Measurements from ENCODE around the gene TRIM15. TPM values are rescaled to one million over a fixed set of nuclear protein-coding genes. Genes with fewer than 3 reads are reported as not detected.

The TRIM15 gene
- total RNA-seq, 3 donors from 2014 or later (not counting 1 experiment from before 2014, with no cell fraction given), result not detected

DNA sequence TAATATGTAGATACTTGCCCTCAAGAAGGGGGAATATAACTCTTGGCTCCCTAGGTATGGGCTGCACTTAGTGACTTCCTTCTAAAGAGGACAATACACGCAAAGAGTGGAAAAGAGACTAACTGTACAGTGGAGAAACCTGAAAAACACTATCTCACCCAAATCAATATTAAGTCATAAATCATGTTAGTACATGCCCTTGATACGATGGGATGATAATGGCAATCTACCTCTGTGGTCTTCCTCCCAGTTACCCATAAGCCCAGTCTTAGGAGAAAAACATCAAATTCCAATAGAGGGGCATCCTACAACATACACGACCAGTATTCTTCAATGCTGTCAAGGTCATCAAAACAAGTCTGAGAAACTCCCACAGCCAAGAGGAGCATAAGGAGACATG, 48.6 kb downstream of the TRIM15 start:
- peaks cover 25% of the 10 kb centered on the region for H3K4me1 ChIP-seq (ENCODE audit: control insufficient read depth, insufficient read depth, low read length)
- Mint-ChIP-seq H3K4me1 (peaks cover 73 to 83% of the 10 kb centered on the region in 2 donors), H3K27me3 (ENCODE audit: low read depth in 2 of 2) (no peaks in the 10 kb centered on the region), H3K27ac (peak overlapping the region; percentile 99 to 100), H3K4me3 (peak overlapping the region; percentile 97), H3K36me3 (no peaks in the 10 kb centered on the region), H3K9me3 (no peaks in the 10 kb centered on the region)
- no peaks in the 10 kb centered on the region for H3K9me3 ChIP-seq (ENCODE audit: control insufficient read depth, insufficient read depth, low read length)
- WGBS (ENCODE audit: insufficient coverage), result 58% methylated on average over 3 of the region's 3 CpGs
- no peaks in the 10 kb centered on the region for H3K27me3 ChIP-seq (ENCODE audit: control insufficient read depth, insufficient read depth, low read length)
- H3K27ac ChIP-seq (ENCODE audit: low read length), result no peak overlapping the region
- ATAC-seq (no peak), DNase-seq (no peak)
- intact Hi-C loops (cut with micrococcal nuclease), result loop anchor here (5.0 kb wide), 1 partner anchor 145 kb away; the partner anchor contains the start of gene PPP1R11
- no peak overlapping the region for H3K4me3 ChIP-seq (ENCODE audit: low read length)
- TF ChIP-seq, protein P1, sequence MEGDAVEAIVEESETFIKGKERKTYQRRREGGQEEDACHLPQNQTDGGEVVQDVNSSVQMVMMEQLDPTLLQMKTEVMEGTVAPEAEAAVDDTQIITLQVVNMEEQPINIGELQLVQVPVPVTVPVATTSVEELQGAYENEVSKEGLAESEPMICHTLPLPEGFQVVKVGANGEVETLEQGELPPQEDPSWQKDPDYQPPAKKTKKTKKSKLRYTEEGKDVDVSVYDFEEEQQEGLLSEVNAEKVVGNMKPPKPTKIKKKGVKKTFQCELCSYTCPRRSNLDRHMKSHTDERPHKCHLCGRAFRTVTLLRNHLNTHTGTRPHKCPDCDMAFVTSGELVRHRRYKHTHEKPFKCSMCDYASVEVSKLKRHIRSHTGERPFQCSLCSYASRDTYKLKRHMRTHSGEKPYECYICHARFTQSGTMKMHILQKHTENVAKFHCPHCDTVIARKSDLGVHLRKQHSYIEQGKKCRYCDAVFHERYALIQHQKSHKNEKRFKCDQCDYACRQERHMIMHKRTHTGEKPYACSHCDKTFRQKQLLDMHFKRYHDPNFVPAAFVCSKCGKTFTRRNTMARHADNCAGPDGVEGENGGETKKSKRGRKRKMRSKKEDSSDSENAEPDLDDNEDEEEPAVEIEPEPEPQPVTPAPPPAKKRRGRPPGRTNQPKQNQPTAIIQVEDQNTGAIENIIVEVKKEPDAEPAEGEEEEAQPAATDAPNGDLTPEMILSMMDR (IDR thresholded peaks at IDR 0.05), result no peak
- peaks cover 4% of the 10 kb centered on the region for H3K36me3 ChIP-seq (ENCODE audit: control insufficient read depth, insufficient read depth, low read length)

DNA sequence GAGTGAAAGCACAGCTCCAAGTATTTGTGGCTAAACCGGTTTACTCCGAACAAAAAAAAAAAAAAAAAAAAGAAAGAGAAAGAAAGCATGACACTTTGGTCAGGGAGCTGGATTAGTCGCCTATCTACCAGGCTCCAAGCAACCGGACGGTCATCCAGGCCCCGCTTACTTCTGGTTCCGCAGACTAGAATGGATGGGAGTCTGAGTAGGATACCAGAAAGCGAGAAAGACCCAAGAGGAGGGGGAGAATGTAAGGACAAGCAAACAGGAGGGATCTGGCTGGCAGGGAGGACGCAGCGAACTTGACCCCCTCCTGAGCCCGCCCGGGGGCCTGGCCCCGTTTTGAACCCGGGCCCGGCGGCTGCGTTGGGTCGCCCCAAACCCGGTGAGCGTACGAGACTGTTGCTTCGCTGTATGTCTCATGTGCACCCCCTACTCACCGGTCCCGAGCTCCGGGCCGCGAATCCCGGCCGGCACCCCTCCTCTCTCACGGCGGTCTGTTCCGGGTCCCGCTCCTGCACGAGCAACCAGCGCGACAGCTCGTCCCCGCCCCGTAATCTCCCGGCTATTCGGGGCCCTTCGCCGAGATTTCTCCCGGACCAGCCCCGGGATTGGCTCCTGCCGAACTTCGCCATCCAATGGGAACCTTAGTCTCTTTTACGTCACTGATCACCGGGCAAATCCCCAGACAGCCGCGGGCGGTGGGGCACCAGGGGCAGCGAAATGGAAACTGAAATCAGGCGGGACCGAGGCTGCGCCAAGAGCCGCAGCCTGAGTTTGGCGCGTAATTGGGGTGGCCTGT, 49.7 kb downstream of the TRIM15 start, which contains the start of gene TRIM26:
Gene TRIM26 (minus strand): TSS at position 542 of the 802 bp plus-strand sequence. CDS start 14,303 bp downstream, outside the sequence.
- H3K27me3 Mint-ChIP-seq (ENCODE audit: low read depth in 2 of 2), result no peaks in the 10 kb centered on the region
- no peaks in the 10 kb centered on the region for H3K36me3 Mint-ChIP-seq
- TF ChIP-seq, protein P1 (IDR thresholded peaks at IDR 0.05), result no peak
- Histone ChIP-seq H3K4me3 (ENCODE audit: low read length) (peak within 1 kb of the TSS; percentile 93), H3K9me3 (ENCODE audit: control insufficient read depth, insufficient read depth, low read length) (no peaks in the 10 kb centered on the region), H3K4me1 (ENCODE audit: control insufficient read depth, insufficient read depth, low read length) (peaks cover 17% of the 10 kb centered on the region), H3K36me3 (ENCODE audit: control insufficient read depth, insufficient read depth, low read length) (peaks cover 3% of the 10 kb centered on the region), H3K27ac (ENCODE audit: low read length) (peak within 1 kb of the TSS; percentile 97), H3K27me3 (ENCODE audit: control insufficient read depth, insufficient read depth, low read length) (no peaks in the 10 kb centered on the region)
- WGBS (ENCODE audit: insufficient coverage), result under 1% methylated on average over 59 of the region's 59 CpGs
- peaks cover 61 to 71% of the 10 kb centered on the region in 2 donors for H3K4me1 Mint-ChIP-seq
- H3K9me3 Mint-ChIP-seq, result no peaks in the 10 kb centered on the region
- DNase-seq (peak; percentile 95 to 98), ATAC-seq (peak; percentile 83 to 92 (median 88))
- intact Hi-C loops (cut with micrococcal nuclease), result loop anchor here (1.0 to 5.0 kb wide), 2 partner anchors 113 to 146 kb away; partner anchors contain the start of genes PPP1R11 and TRIM39
- peak within 1 kb of the TSS; percentile 99 to 100 for H3K27ac Mint-ChIP-seq
- H3K4me3 Mint-ChIP-seq, result peak within 1 kb of the TSS; percentile 97

DNA sequence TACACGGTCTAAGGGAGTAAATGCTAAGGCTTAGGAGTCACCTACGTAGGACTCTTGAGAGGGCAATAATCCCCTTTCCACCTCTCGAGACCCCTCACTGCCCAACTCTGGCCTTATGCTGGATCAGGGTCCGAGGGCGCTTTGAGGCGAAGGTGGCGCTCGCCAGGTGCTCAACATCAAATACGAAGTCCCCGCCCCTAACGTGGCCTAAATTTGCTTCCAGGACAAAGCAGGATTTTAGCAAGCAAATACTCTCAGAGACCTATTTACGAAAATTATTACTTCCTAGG, 50.3 kb downstream of the TRIM15 start:
- Mint-ChIP-seq H3K27ac (peak overlapping the region; percentile 99 to 100), H3K27me3 (ENCODE audit: low read depth in 2 of 2) (no peaks in the 10 kb centered on the region), H3K9me3 (no peaks in the 10 kb centered on the region), H3K36me3 (no peaks in the 10 kb centered on the region), H3K4me3 (peak overlapping the region; percentile 97), H3K4me1 (peaks cover 56 to 66% of the 10 kb centered on the region in 2 donors)
- WGBS (ENCODE audit: insufficient coverage), result under 1% methylated on average over 12 of the region's 12 CpGs
- intact Hi-C loops (cut with micrococcal nuclease), result loop anchor here (1.0 to 5.0 kb wide), 2 partner anchors 113 to 146 kb away; partner anchors contain the start of genes PPP1R11 and TRIM39
- DNase-seq (no peak), ATAC-seq (no peak)
- TF ChIP-seq, protein P1 (IDR thresholded peaks at IDR 0.05), result no peak
- H3K27me3 ChIP-seq (ENCODE audit: control insufficient read depth, insufficient read depth, low read length), result no peaks in the 10 kb centered on the region
- peaks cover 17% of the 10 kb centered on the region for H3K4me1 ChIP-seq (ENCODE audit: control insufficient read depth, insufficient read depth, low read length)
- peaks cover 2% of the 10 kb centered on the region for H3K36me3 ChIP-seq (ENCODE audit: control insufficient read depth, insufficient read depth, low read length)
- H3K27ac ChIP-seq (ENCODE audit: low read length), result peak overlapping the region; percentile 97
- H3K4me3 ChIP-seq (ENCODE audit: low read length), result peak overlapping the region; percentile 93
- H3K9me3 ChIP-seq (ENCODE audit: control insufficient read depth, insufficient read depth, low read length), result no peaks in the 10 kb centered on the region

Data from natural killer cell (primary cell).